K562 (cell line): Measurements from ENCODE around the gene GATA6. TPM values are rescaled to one million over a fixed set of nuclear protein-coding genes. Genes with fewer than 3 reads are reported as not detected.

Experiments used
- ATAC-seq: fragments of 200-7000 bp; cut with Tn5 transposase; 3 replicates; pipeline ENCODE4 v1.9.1; 2020; ENCODE audit warnings: moderate library complexity
- BruUV-seq: library from RNA; stranded (reverse); fragments of 400-500 nt; replicated peaks from 2 replicates; lab custom pipeline; 2021; lab: Mats Ljungman, UMichigan
- CTCF ChIA-PET: fragments of 300-600 bp; formaldehyde crosslinking; extraction: SDS; loops from one replicate; lab custom pipeline; 2021; ENCODE audit warnings: low intra/inter-chr PET ratio; lab: Yijun Ruan, JAX
- POLR2A ChIA-PET: fragments of 300-600, 350-650 bp; sonication (Branson Sonifier 250); formaldehyde crosslinking; extraction: SDS; loops from one replicate; lab custom pipeline; 2021; ENCODE audit warnings: antibody characterized with exemption, inconsistent platforms; lab: Yijun Ruan, JAX
- DNase-seq, 4 experiments: peaks; one replicate each; pipeline versions ENCODE4 v3.0.0 to v3.0.0-alpha.2; 2011 to 2018; ENCODE audit warnings: low spot score in 3 of 4, mixed read lengths in 3 of 4; ENCODE audit errors: extremely low read depth in 1 of 4
- FAIRE-seq: peaks from 2 replicates; lab custom pipeline; 2011; peaks lifted over from hg19 to GRCh38; lab: Jason Lieb, UNC
- H2AFZ ChIP-seq: 2 replicates; pipeline ENCODE4 v1.6.0; 2011; ENCODE audit warnings: low read depth, low read length, control low read depth, inconsistent platforms
- H3K27ac ChIP-seq: fragments of 200-600 bp; 3 replicates; pipeline ENCODE4 v1.8.0; 2011; ENCODE audit warnings: low read depth, mild to moderate bottlenecking, control low read depth, inconsistent platforms, low read length, moderate library complexity, mixed read lengths; ENCODE audit errors: extremely low read depth
- H3K27me3 ChIP-seq, 2 experiments: fragments of 300-600 bp in 1 of 2; 2 replicates in 1 of 2; 3 replicates in 1 of 2; pipeline versions ENCODE4 v1.6.0 to v1.8.0; 2011; ENCODE audit warnings: inconsistent platforms in 2 of 2, low read length in 2 of 2, mild to moderate bottlenecking in 1 of 2, mixed read lengths in 1 of 2, moderate library complexity in 1 of 2; ENCODE audit not compliant: control insufficient read depth in 2 of 2, insufficient read depth in 2 of 2
- H3K36me3 ChIP-seq: fragments of 300-600 bp; 3 replicates; pipeline ENCODE4 v1.8.0; 2011; ENCODE audit warnings: mild to moderate bottlenecking, low read length, inconsistent platforms; ENCODE audit not compliant: control insufficient read depth, insufficient read depth
- H3K4me1 ChIP-seq, 2 experiments: fragments of 200-600 bp in 1 of 2; replicated peaks in 1 of 2; 2 replicates in 1 of 2; 3 replicates in 1 of 2; pipeline versions ENCODE4 v1.5.1 to v1.8.0; 2011; ENCODE audit warnings: inconsistent platforms in 2 of 2, low read length in 2 of 2, mild to moderate bottlenecking in 1 of 2, mixed read lengths in 1 of 2, moderate library complexity in 1 of 2; ENCODE audit not compliant: control insufficient read depth in 2 of 2, insufficient read depth in 2 of 2
- H3K4me2 ChIP-seq: 2 replicates; pipeline ENCODE4 v1.6.1; 2011; ENCODE audit warnings: low read length, control low read depth, inconsistent platforms, mixed read lengths; ENCODE audit not compliant: insufficient read depth
- H3K4me3 ChIP-seq: fragments of 200-600 bp; sonication (generic), shearing (Covaris generic); 2 replicates; pipeline ENCODE4 v1.5.1; 2016; ENCODE audit warnings: control low read depth, inconsistent platforms
- H3K79me2 ChIP-seq: fragments of 200-600 bp; 3 replicates; pipeline ENCODE4 v1.8.0; 2011; ENCODE audit warnings: low read length, inconsistent platforms; ENCODE audit not compliant: control insufficient read depth, insufficient read depth
- H3K9ac ChIP-seq, 2 experiments: 2 replicates each; pipeline versions ENCODE4 v1.6.0 to v1.6.1; 2011; ENCODE audit warnings: low read depth in 2 of 2, low read length in 2 of 2, control low read depth in 1 of 2, inconsistent platforms in 1 of 2, mild to moderate bottlenecking in 1 of 2, mixed read lengths in 1 of 2; ENCODE audit not compliant: insufficient read depth in 1 of 2
- H3K9me1 ChIP-seq: one replicate; pipeline ENCODE4 v1.6.0; 2011; ENCODE audit warnings: inconsistent platforms, mild to moderate bottlenecking, low read length, moderate library complexity; ENCODE audit not compliant: control insufficient read depth, insufficient read depth
- H3K9me3 ChIP-seq: replicated peaks from 2 replicates; pipeline ENCODE4 v1.5.1; 2011; ENCODE audit warnings: low read depth, low read length, inconsistent platforms; ENCODE audit not compliant: control insufficient read depth, insufficient read depth
- H4K20me1 ChIP-seq: replicated peaks from 2 replicates; pipeline ENCODE4 v1.6.1; 2011; ENCODE audit warnings: low read length, inconsistent platforms, mixed read lengths; ENCODE audit not compliant: control insufficient read depth, insufficient read depth
- CEBPG ChIP-seq, 3 experiments: fragments of 200-800 bp in 1 of 3; sonication (Bioruptor generic) in 1 of 3; sonication (generic) in 1 of 3; formaldehyde crosslinking in 1 of 3; IDR thresholded peaks in 2 of 3; conservative IDR thresholded peaks in 1 of 3; 2 replicates each; pipeline versions ENCODE4 v1.6.1 to v1.8.0; 2016 to 2022; ENCODE audit warnings: missing compliant biosample characterization in 2 of 3, missing genetic modification characterization in 2 of 3, mild to moderate bottlenecking in 1 of 3, missing genetic modification reagents in 1 of 3
- FUS ChIP-seq: fragments of 200-400 bp; formaldehyde crosslinking; optimal IDR thresholded peaks from 2 replicates; pipeline ENCODE3; 2017; ENCODE audit warnings: low read depth, low read length
- MAFK ChIP-seq: IDR thresholded peaks from 2 replicates; pipeline ENCODE4 v1.6.1; 2011; ENCODE audit warnings: low read length, improper control_type of control experiment
- NCOA2 ChIP-seq, 2 experiments: fragments of 450-650 bp; IDR thresholded peaks; 2 replicates each; pipeline ENCODE4 v1.6.1; 2018; ENCODE audit warnings: mild to moderate bottlenecking in 2 of 2, moderate library complexity in 1 of 2; ENCODE audit not compliant: partially characterized antibody in 2 of 2
- POLR2AphosphoS2 ChIP-seq: IDR thresholded peaks from 2 replicates; pipeline ENCODE4 v1.6.1; 2012; ENCODE audit warnings: low read length, improper control_type of control experiment
- RBFOX2 ChIP-seq: fragments of 200-400 bp; formaldehyde crosslinking; IDR thresholded peaks from 2 replicates; pipeline ENCODE4 v1.6.1; 2017; ENCODE audit warnings: low read depth, mild to moderate bottlenecking, low read length, moderate library complexity
- TSC22D4 ChIP-seq: fragments of 450-650 bp; IDR thresholded peaks from 2 replicates; pipeline ENCODE4 v1.6.1; 2016; ENCODE audit warnings: missing genetic modification characterization, missing biosample characterization, control low read depth
- ZNF707 ChIP-seq: fragments of 250-450 bp; sonication (Bioruptor Pico); conservative IDR thresholded peaks from 2 replicates; pipeline ENCODE4 v1.8.0; 2022; ENCODE audit warnings: inconsistent platforms, mild to moderate bottlenecking, moderate library complexity
- WGBS: fragments of 100-300 bp; shearing (Covaris generic); methylation state at CpG from one replicate; pipeline ENCODE4 v1.1.6; 2016; ENCODE audit warnings: low coverage, mixed read lengths; ENCODE audit not compliant: insufficient coverage; ENCODE audit errors: missing lambda C conversion rate; 5-methylcytosine and 5-hydroxymethylcytosine counted together
- in situ Hi-C: fragments of 300-500 bp; cut with MboI; formaldehyde crosslinking; loops from 4 replicates; pipeline ENCODE4 v1.15.0; 2018; ENCODE audit warnings: inconsistent platforms, mixed read lengths
- intact Hi-C: fragments of 100-400 bp; cut with micrococcal nuclease; formaldehyde crosslinking; loops from 2 replicates; pipeline ENCODE4 v1.14.2; 2022
- polyA plus RNA-seq, 8 experiments: library from polyadenylated mRNA; depleted of rRNA in 4 of 8; stranded (reverse) in 5 of 8; unstranded in 3 of 8; fragments of >200 nt; fragmentation: Nextera tagmentation in 2 of 8; fragmentation: Illumina TruSeq in 1 of 8; extraction: Ambion mirVana in 2 of 8; extraction: Trizol in 1 of 8; gene quantifications; 2 replicates each; pipeline versions ENCODE4 v1.2.1 to v1.2.3, GENCODE V29; 2011 to 2014; ENCODE audit warnings: inconsistent platforms in 1 of 8, missing spikeins in 1 of 8
- total RNA-seq, 7 experiments: library from RNA; depleted of rRNA in 6 of 7; stranded (reverse); fragments of >200 nt in 6 of 7; fragmentation: Illumina TruSeq in 2 of 7; extraction: Trizol in 2 of 7; gene quantifications; 2 replicates each; pipeline versions ENCODE4 v1.2.1 to v1.2.3, GENCODE V29; 2011 to 2021; ENCODE audit warnings: low replicate concordance in 1 of 7

The GATA6 gene
- total and polyA plus RNA-seq, 9 of the 15 experiments (the other 6 are each of a cell fraction or from before 2014, with no cell fraction given): 0.01 to 0.24 (median 0.16) TPM; not detected in 5

DNA sequence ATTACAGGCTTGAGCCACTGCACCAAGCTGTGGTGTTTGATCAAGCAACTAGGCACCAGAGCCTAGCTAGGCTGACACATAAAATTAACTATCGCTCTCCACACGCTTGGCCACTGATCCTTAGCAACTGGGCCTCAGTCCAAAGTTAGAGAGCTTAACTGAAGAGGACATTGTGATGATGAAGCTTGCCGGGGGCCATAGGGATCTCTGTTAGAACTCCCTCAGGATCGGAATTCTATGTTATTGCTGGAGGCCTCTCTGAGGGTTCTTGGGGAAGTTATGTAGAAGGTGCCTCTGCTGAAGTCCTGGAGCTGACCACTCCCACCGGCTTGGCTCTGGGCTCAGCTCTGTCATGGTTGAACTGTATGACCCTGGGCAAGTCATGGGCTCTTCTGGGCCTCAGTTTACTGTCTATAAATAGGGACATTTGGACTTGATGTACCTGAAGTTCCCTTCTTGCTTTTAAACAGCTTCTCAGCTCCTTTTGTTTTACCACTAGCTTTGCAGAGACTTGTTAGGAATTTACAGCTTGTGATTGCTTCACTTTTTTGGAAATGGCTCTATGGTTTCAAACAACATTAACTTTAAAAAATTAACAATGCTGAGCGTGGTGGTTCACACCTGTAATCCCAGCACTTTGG, 44.1 kb downstream of the GATA6 start:
- Histone ChIP-seq H2AFZ (no peak overlapping the region), H3K4me1 (no peaks in the 10 kb centered on the region), H3K9ac (no peak overlapping the region), H4K20me1 (no peaks in the 10 kb centered on the region), H3K9me3 (no peaks in the 10 kb centered on the region), H3K27me3 (peaks cover 18 to 23% of the 10 kb centered on the region in 2 experiments; a peak in 4 of 5 replicates), H3K36me3 (no peaks in the 10 kb centered on the region), H3K4me3 (no peak overlapping the region), H3K79me2 (no peaks in the 10 kb centered on the region), H3K4me2 (no peak overlapping the region), H3K27ac (no peak overlapping the region), H3K9me1 (no peaks in the 10 kb centered on the region)
- BruUV-seq: no TSS peak
- POLR2A ChIA-PET: interaction anchor here (1.2 to 2.0 kb wide), 2 partner anchors 9 to 16 kb away, joined by 3 to 7 read pairs; no protein-coding TSS in a partner anchor
- 24% methylated on average over 6 of the region's 6 CpGs for WGBS
- FAIRE-seq: no peak
- TF ChIP-seq MAFK (no peak), CEBPG (CRISPR knock-in tag; IDR thresholded peaks at IDR 0.05) (no peak), CEBPG (tag; conservative IDR thresholded peaks at IDR 0.05 in 1 of 2, IDR thresholded peaks at IDR 0.05 in 1 of 2) (peak in 1 of 2 experiments; percentile 24; a peak in 1 of 4 replicates), FUS (no peak), ZNF707 (CRISPR knock-in tag) (no peak), POLR2AphosphoS2 (no peak), NCOA2 (IDR thresholded peaks at IDR 0.05; ENCODE audit: partially characterized antibody in 2 of 2) (no peak), TSC22D4 (tag) (no peak), RBFOX2 (no peak)
- peak; percentile 42 for ATAC-seq
- no peak for DNase-seq
- CTCF ChIA-PET: no interaction called here
- in situ Hi-C loops: no loop called here
- intact Hi-C loops: loop anchor here (10.0 kb wide), 1 partner anchor 61 kb away; no protein-coding TSS in a partner anchor
